HG03571 (cell line): ENCODE data around the gene FADS6.

ENCODE experiments used
- ATAC-seq: cut with Tn5 transposase; IDR thresholded peaks from one replicate; pipeline ENCODE4 v1.9.1; 2021; ENCODE audit not compliant: unreplicated experiment

The FADS6 gene

GRCh38 chr17:74833501-74834377 lies 59.7 kb downstream of the FADS6 start:
- ATAC-seq = no peak

GRCh38 chr17:74832421-74832820 lies 61.0 kb downstream of the FADS6 start:
- no peak for ATAC-seq

- ATAC-seq = no peak
Measured at GRCh38 chr17:74831444-74832146, 61.8 kb downstream of the FADS6 start.

- no peak for ATAC-seq
Measured at GRCh38 chr17:74830861-74831260, 62.6 kb downstream of the FADS6 start.

- ATAC-seq = no peak
Measured at GRCh38 chr17:74827800-74828199, 65.6 kb downstream of the FADS6 start.
